Fibroblast of skin of right biceps (primary cell): Measurements from ENCODE around the gene NXPH4.

Source experiments
- DNase-seq: peaks from one replicate; pipeline ENCODE4 v3.0.0-alpha.2; 2013

Gene NXPH4

DNA sequence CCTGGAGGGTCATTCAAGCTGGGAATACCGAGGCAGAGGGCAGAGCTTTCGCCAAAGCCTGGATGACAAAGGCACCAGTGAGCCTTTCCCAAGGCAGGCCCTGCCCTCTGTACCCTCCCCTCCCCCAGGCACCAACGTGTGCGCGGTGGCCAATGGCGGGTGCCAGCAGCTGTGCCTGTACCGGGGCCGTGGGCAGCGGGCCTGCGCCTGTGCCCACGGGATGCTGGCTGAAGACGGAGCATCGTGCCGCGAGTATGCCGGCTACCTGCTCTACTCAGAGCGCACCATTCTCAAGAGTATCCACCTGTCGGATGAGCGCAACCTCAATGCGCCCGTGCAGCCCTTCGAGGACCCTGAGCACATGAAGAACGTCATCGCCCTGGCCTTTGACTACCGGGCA lies 31.2 kb upstream of the NXPH4 start:
- DNase-seq = no peak

DNA sequence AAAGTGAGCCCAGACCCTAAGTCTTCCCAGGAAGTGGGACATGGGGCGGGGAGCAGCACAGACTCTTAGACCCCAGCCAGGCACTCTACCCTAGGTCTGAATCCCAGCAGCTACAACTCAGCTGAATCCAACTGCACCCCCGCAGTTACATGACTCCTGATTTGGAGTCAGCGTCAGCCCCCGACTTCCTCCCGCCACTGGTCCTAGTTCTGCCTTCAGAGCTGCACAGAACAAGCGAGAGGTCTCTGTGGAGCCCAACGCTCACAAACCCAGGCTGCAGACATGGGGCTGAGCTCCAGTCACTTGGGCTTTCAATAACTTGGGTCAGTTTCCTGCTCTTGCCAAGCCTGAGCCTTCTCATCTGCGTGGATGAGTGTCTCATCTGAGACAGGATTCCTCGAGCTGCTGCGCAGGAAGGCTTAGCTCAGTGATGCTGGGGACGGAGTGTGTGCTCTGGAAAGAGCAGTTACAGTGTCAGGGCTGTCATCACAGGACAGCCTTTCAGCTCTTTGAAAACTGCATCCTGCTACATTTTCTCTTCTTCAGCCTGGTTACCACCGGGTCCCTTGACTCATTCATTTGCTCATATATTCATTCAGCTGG lies 30.6 kb upstream of the NXPH4 start:
- DNase-seq = no peak

DNA sequence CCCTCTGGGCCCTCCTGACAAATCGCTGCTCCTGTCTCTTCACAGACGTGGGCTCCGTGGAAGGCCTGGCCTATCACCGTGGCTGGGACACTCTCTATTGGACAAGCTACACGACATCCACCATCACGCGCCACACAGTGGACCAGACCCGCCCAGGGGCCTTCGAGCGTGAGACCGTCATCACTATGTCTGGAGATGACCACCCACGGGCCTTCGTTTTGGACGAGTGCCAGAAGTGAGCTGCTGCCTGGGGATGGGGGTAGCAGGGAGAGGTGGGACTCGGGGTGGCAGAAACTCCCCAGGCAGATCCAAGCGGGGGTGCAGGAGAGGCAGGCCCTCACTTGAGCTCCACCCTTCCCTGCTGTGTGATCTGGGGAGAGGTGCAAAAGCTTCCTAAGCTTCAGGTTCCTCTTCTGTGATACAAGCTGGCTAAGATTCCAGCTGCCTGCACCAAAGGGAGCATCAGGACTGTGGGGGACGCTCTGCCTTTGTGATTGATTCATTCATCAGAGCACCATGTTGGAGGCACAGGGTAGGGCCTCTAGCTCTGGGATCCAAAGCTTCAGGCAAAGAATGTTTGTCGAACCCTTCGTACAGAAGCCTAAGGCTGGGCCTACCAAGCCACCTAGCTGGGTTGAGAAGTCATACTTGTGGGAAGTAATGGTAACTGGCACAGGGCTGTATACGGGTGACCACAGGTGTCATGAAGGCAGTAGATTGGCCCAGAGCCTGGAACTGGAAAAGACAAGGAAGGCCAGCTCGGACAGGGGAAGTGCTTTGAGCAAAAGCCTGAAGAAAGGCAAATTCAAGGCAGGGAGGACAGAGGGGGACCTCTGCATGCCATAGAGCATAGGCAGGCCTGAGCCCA lies 29.1 kb upstream of the NXPH4 start:
- no peak for DNase-seq

DNA sequence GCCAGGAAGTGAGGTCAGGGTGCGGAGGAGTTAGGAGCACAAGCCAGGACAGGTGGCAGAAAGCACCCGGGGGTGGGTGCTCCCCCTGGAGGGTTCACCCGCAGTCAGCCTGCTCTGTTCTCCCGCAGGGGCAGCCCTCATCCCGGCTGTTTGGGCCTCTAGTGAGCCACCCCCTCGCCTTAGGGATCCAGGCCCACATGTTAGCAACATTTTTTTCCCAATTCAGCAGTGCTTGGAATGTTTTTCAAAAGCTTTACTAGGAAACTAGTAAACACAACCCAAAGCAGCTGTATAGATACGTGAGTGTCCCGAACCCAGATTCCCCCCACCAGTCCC lies 28.5 kb upstream of the NXPH4 start:
- no peak for DNase-seq

DNA sequence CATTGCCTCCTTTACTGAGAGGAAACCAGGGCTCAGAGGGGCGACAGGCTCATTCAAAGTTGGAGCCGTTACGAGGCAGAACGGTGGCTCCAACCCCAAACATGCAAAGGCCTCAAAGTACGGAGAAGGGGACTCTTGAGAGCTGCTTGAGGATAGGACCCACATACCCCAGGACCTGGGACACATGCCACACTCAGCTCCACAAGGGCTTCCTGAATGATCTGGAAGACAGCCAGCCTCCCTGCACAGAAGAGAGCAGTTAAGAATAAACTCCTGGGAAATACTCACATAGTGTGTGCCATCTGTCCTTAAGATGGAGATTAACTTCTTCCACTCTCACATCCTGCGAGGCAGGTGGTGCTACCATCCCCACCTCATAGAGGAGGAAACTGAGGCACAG lies 26.6 kb upstream of the NXPH4 start:
- DNase-seq = peak; percentile 33

DNA sequence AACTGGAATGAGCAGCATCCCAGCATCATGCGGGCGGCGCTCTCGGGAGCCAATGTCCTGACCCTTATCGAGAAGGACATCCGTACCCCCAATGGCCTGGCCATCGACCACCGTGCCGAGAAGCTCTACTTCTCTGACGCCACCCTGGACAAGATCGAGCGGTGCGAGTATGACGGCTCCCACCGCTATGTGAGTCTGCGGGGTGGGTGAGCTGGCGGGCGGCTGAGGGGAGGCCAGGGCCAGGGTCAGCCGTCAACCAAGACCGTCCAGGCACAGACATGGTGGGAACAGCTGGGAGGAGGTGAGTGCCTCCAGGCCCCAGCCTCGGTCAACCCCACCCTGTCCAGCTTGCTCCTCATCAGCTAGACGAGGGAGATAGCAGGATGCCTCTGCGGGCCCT lies 25.8 kb upstream of the NXPH4 start:
- DNase-seq = no peak

DNA sequence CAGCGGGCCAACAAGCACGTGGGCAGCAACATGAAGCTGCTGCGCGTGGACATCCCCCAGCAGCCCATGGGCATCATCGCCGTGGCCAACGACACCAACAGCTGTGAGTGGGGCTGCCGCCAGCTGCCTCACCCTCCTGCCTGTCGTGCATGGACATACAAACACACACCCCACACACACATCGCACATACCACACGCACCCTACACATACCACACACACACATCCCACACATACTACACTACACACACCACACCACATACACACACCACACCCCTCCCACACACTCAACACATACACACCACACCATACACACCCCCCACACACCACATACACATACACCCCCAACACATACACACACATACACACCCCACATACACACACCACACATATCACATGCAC lies 25.2 kb upstream of the NXPH4 start:
- no peak for DNase-seq

DNA sequence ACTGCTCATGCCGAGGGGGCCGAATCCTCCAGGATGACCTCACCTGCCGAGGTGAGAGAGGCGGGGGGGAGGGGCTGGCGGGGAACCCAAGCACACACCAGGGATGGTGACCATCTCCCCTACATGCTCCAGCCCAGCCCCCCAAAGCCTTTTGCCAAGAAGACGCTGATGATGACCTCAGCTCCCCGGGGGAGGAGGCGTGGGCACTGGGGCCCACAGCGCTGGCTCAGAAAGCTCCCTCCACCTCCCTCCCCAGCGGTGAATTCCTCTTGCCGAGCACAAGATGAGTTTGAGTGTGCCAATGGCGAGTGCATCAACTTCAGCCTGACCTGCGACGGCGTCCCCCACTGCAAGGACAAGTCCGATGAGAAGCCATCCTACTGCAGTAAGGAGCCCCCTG lies 23.7 kb upstream of the NXPH4 start:
- DNase-seq = no peak

DNA sequence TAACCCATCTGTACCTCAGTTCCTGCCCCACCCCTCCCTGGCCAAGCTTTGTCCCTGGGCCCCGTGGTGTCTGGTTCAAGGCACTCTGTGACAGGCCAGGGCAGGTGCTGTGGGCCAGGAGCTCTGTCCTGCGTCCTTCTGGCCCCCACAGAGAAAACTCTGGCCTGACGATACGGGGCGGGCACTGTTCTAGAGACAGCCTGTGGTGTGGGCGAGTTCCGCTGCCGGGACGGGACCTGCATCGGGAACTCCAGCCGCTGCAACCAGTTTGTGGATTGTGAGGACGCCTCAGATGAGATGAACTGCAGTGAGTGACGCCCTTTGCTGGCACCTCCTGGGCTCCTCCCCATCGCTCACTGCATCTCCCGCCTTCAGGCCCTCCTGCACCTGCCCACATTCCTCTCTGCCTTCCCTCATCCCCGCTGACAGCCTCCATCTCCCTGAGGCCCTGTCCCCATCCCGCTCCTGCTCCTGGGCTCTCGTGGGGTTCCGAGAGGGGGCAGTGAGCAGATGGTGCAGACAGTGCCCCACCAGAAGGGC lies 22.8 kb upstream of the NXPH4 start:
- DNase-seq = no peak

DNA sequence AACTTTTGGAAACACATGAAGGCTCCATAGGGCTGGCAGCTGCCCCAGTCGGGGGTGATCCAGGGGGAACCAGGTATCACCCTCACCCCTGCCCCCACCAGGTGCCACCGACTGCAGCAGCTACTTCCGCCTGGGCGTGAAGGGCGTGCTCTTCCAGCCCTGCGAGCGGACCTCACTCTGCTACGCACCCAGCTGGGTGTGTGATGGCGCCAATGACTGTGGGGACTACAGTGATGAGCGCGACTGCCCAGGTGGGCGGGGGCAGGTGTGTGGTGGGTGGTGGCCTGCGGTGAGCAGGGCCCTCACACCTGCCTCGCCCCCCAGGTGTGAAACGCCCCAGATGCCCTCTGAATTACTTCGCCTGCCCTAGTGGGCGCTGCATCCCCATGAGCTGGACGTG lies 22.3 kb upstream of the NXPH4 start:
- DNase-seq = no peak

DNA sequence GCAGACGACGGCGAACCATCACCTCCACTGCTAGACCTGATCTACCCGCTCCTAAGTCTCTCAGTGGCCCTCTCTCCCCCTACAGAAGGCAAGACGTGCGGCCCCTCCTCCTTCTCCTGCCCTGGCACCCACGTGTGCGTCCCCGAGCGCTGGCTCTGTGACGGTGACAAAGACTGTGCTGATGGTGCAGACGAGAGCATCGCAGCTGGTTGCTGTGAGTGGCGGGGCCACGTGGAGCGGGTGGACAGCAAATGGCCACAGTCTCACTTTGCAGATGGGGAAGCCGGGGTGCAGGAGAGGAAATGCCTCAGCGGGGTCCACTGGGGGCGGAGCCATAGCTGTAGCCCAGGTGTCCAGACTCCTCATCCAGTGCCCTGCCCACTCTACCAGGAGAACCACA lies 21.4 kb upstream of the NXPH4 start:
- no peak for DNase-seq

DNA sequence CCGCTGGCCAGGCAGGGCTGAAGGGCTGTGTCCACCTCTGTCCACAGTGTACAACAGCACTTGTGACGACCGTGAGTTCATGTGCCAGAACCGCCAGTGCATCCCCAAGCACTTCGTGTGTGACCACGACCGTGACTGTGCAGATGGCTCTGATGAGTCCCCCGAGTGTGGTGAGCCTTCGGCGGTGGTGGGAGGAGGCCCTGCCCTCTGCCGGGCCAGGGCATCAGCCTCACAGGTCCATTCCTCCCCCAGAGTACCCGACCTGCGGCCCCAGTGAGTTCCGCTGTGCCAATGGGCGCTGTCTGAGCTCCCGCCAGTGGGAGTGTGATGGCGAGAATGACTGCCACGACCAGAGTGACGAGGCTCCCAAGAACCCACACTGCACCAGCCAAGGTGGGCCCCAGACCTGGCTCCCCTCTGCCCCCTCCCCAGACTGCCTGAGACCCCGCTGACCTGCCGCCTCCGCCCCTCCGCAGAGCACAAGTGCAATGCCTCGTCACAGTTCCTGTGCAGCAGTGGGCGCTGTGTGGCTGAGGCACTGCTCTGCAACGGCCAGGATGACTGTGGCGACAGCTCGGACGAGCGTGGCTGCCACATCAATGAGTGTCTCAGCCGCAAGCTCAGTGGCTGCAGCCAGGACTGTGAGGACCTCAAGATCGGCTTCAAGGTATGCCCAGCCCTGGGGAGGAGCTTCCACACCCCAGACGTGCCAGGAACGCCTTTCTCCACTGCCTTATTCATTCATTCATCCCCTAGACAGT lies 20.8 kb upstream of the NXPH4 start:
- DNase-seq = no peak

DNA sequence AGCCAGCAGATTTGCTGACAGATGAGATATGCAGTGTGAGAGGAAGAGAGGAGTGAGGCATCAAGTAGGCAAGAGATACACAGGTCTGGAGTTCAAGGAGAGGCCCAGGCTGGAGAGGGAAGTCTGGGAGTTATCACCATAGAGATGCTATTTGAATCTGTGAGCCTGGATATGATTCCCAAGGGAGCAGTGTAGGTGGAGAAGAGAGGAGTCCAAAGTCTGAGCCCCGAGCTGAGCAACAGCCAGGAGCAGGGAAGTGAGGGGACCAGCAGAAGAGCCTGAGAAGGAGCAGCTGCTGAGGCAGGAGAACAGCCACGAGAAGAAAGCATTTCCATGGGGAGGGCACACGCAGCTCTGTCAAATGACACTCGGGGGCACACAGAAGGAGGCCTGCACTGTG lies 20.2 kb upstream of the NXPH4 start:
- DNase-seq = no peak

DNA sequence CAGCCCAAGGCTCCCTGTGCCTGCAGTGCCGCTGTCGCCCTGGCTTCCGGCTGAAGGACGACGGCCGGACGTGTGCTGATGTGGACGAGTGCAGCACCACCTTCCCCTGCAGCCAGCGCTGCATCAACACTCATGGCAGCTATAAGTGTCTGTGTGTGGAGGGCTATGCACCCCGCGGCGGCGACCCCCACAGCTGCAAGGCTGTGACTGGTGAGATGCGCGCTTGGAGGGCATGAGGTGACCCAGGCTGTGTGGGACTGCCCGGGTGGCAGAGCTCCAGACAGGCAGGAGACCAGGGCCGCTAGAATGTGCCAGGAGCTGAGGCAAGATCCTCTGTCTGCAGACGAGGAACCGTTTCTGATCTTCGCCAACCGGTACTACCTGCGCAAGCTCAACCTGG lies 19.6 kb upstream of the NXPH4 start:
- no peak for DNase-seq

DNA sequence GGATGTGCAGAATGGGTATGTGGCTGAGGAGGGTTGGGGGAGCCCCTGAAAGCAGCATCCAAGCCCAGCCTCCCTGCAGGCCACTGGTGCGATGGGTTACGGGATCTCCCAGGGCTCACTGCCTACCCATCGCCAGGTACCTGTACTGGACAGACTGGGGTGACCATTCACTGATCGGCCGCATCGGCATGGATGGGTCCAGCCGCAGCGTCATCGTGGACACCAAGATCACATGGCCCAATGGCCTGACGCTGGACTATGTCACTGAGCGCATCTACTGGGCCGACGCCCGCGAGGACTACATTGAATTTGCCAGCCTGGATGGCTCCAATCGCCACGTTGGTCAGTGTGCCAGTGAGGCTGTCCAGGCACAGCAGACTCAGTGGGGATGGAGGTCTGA lies 18.3 kb upstream of the NXPH4 start:
- no peak for DNase-seq

DNA sequence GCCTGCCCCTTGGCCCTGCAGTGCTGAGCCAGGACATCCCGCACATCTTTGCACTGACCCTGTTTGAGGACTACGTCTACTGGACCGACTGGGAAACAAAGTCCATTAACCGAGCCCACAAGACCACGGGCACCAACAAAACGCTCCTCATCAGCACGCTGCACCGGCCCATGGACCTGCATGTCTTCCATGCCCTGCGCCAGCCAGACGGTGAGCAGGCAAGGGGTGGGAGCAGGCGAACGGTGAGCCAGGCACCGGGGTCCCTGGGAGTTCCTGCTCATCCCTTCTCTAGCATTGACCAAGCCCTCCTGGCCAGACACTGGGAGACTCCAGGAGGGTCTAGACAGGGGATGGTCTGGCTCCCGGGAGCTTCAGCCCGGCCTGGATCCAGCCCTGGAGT lies 17.4 kb upstream of the NXPH4 start:
- no peak for DNase-seq

DNA sequence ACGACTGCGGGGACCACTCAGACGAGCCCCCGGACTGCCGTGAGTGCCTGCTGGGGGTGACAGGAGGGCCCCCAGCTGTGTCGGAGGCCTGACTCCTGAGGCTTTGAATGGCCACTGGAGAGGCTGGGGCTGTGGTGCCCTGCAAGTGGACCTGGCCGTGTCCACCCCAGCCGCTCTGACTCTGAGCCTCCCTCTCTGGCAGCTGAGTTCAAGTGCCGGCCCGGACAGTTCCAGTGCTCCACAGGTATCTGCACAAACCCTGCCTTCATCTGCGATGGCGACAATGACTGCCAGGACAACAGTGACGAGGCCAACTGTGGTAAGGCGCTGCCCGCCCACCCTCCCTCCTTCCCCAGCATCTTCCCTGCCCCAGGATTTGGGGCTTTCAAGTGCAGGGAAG lies 16.1 kb upstream of the NXPH4 start:
- no peak for DNase-seq

DNA sequence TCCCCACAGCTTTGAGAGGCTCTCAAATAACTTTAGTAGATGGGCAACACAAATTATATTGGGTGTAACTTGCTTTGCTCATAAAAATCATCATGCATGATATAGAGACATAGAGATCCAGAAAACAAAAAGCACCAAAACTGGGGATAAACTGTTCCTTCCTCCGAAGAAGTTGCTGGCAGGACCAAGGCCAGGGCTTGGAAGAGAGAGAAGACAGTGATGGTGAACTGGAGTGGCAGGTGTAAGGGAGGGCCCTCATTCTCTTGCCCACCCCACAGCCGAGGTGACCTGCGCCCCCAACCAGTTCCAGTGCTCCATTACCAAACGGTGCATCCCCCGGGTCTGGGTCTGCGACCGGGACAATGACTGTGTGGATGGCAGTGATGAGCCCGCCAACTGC lies 15.4 kb upstream of the NXPH4 start:
- DNase-seq = no peak

DNA sequence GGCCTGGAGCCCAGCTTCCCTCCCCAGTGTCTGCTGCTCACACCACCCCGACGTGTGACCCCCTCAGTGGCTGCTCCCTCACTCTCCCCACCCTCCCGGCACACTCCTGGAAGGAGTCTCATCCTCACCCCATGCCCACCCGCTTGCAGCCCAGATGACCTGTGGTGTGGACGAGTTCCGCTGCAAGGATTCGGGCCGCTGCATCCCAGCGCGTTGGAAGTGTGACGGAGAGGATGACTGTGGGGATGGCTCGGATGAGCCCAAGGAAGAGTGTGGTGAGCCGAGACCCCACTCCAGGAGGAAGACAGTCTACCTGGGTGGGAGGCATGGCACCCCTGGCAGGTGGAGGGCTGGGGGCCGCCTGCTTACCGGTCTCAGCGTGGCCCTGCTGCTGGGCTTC lies 15.0 kb upstream of the NXPH4 start:
- no peak for DNase-seq

DNA sequence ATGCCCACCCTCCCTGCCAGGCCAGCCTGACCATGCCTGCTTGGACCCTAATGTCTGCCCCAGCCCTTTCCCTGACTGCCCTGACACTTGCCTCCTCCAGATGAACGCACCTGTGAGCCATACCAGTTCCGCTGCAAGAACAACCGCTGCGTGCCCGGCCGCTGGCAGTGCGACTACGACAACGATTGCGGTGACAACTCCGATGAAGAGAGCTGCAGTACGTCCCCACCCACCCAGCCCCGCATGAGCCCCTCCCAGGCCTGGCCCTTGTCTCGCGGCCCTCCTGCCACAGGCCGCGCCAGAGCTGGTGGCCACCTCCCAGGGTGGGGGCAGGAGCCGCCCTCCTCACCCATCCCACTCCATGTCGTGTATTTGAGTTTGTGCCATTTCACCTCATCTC lies 14.3 kb upstream of the NXPH4 start:
- DNase-seq = no peak

DNA sequence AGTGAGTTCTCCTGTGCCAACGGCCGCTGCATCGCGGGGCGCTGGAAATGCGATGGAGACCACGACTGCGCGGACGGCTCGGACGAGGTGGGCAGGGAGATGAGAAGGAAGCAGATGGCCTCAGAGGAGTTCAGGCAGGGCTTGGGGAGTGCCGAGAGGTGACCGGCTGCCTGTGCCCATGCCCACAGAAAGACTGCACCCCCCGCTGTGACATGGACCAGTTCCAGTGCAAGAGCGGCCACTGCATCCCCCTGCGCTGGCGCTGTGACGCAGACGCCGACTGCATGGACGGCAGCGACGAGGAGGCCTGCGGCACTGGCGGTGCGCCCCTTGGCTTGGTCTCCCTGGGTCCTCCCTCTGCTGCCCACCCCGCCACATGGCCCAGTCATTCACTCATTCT lies 13.4 kb upstream of the NXPH4 start:
- no peak for DNase-seq

DNA sequence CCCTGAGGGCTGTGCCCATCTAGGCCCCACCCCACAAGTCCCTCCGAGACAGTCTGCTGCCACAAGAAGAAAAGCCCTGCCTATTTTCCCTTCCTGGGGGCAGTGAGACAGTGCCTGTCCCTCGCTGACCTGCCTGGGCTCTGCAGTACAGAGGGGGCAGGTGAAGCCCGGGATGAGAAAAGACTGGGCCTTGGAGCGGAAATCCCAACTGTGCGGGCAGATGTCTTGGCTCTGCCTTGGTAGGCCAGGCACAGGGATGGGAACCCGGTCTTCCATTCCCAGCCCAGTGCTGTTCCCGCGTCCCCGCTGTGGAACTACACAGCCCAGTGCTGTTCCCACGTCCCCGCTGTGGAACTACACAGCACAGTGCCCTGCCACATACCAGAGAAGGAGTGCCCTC lies 12.8 kb upstream of the NXPH4 start:
- no peak for DNase-seq

DNA sequence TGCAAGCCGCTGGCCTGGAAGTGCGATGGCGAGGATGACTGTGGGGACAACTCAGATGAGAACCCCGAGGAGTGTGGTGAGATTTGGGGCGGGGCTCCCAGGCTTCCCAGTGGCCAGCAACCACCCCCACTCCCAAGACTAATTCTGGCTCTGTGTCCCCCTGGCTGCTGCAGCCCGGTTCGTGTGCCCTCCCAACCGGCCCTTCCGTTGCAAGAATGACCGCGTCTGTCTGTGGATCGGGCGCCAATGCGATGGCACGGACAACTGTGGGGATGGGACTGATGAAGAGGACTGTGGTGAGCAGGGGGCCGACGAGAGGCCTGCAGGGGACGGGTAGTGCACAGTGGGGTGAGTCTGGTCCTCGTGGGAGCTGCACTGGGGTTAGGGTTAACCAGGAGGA lies 12.1 kb upstream of the NXPH4 start:
- no peak for DNase-seq

DNA sequence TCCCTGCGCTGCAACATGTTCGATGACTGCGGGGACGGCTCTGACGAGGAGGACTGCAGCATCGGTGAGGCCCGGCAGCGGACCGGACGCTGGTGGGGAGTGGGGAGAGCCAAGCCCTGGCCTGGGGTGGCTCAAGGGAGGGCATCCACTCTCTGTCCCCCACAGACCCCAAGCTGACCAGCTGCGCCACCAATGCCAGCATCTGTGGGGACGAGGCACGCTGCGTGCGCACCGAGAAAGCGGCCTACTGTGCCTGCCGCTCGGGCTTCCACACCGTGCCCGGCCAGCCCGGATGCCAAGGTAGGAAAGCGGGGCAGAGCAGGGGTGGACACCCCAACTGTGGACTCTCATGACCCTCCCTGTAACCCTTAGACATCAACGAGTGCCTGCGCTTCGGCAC lies 11.4 kb upstream of the NXPH4 start:
- DNase-seq = no peak
